Activated naive CD8-positive, alpha-beta T cell (primary cell): ENCODE measurements around the gene NPVF.

ENCODE experiments used
- H3K27ac Mint-ChIP-seq: one replicate; pipeline ENCODE4 v1.8.0; 2021; ENCODE audit warnings: mixed read lengths
- H3K27me3 Mint-ChIP-seq: one replicate; pipeline ENCODE4 v1.8.0; 2021; ENCODE audit warnings: mixed read lengths
- H3K36me3 Mint-ChIP-seq: one replicate; pipeline ENCODE4 v1.8.0; 2021; ENCODE audit warnings: mixed read lengths
- H3K4me1 Mint-ChIP-seq: one replicate; pipeline ENCODE4 v1.8.0; 2021; ENCODE audit warnings: low read depth, mixed read lengths
- H3K4me3 Mint-ChIP-seq: one replicate; pipeline ENCODE4 v1.8.0; 2021; ENCODE audit warnings: mild to moderate bottlenecking, mixed read lengths
- H3K9me3 Mint-ChIP-seq: one replicate; pipeline ENCODE4 v1.8.0; 2021; ENCODE audit warnings: low read depth, mixed read lengths

The NPVF gene

DNA sequence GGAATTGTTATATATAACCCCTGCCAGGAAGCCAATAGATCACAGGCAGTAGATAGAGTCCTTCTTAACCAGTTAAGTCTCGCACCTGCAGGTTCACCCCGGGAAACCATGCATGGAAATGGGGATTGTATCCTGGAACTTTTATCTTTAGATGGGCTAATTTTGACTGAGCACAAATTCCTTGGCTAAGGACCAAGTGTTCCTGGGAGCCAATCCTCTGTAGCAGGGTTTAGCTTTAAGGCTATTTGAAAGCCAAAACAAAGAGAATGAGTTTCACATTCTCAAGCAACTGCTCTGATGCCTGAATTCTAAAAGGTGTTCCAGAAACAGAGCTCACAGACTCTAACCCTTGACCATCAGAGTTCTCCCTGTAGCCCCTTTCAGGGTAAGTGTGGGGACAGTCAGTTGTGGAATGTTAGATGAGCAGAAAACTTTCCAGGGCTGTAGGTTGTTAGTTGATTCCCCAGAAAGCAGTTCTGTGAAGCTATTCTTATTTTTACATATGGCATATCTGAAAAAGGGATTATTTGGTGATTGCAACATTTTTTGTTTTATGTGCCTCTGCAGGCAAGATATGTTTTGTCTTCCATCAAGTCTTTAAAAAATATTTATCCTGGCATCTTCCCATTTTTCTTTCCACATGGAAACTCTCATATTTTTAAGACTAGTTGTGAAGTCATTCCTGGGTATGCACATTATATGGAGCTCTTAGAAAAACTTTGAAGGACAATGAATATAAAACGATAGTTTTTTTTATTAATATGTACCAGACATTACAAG, 16.2 kb upstream of the NPVF start:
- Mint-ChIP-seq H3K9me3 (no peaks in the 10 kb centered on the region), H3K4me1 (no peaks in the 10 kb centered on the region), H3K36me3 (no peaks in the 10 kb centered on the region), H3K27me3 (peaks cover 1% of the 10 kb centered on the region), H3K27ac (no peak overlapping the region), H3K4me3 (no peak overlapping the region)

DNA sequence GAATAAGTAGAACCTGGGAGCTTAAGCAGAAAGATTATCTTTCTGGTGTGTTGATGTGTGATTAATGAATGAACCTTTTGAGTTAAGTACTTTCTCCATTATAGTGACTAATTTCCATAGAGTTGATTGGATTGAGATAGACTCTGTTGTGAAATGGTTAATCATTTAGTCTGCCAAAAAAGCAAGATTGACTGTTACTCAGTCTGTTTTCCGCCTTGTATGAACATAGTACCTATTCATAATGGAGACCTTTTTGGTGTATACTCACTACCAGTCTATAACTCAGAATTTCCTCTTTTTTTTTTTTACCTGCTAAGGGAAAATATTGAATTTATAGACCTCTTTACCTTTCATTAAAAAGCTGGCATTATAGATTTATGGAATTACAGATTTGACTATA, 14.4 kb upstream of the NPVF start:
- no peaks in the 10 kb centered on the region for H3K36me3 Mint-ChIP-seq
- peaks cover 3% of the 10 kb centered on the region for H3K27me3 Mint-ChIP-seq

DNA sequence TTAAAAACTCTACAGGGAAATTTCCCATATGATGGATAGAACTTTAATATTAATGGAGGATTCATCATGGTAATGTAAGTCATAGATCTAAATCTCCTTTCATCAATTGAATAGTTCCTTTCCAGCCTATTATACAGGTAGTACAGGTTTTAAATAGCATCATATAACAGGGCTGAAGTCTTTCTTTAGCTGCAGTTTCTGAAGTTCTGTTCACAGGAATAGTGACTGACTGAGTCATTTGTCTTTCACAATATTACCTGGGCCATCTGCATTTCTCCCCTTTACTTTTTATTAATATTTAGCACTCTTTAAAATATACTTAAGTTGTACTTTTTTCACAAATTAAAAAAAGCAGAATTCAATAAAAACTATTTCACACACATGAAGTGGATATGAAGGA, 12.6 kb upstream of the NPVF start:
- Mint-ChIP-seq H3K27me3 (peaks cover 3% of the 10 kb centered on the region), H3K9me3 (no peaks in the 10 kb centered on the region), H3K4me1 (no peaks in the 10 kb centered on the region), H3K36me3 (no peaks in the 10 kb centered on the region), H3K27ac (no peak overlapping the region), H3K4me3 (no peak overlapping the region)

More for the DNA sequence above, 14.4 kb upstream of the NPVF start:
- Mint-ChIP-seq H3K27ac (no peak overlapping the region), H3K4me3 (no peak overlapping the region), H3K4me1 (no peaks in the 10 kb centered on the region), H3K9me3 (no peaks in the 10 kb centered on the region)

DNA sequence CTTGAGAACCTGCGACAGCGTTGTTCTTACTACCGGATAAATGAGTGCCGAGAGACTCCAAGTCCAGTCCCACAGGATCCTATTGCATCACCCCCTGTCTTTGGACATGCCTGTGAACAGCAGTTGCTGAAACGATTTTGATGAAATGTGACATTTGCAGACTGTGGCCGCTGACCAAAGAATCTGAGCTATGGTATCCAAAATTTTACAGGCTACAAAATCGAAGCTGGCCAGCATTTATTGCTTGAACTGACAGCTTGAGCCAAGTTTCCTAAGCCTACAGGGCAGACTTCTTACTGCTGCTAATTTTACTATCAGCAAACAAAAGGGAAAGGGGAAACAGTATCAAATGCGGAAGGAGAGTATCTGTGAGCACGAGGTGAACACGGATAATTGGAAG, 12.1 kb upstream of the NPVF start:
- no peak overlapping the region for H3K27ac Mint-ChIP-seq
- no peak overlapping the region for H3K4me3 Mint-ChIP-seq
- H3K27me3 Mint-ChIP-seq, result peaks cover 3% of the 10 kb centered on the region
- H3K36me3 Mint-ChIP-seq, result no peaks in the 10 kb centered on the region
- H3K4me1 Mint-ChIP-seq, result no peaks in the 10 kb centered on the region
- no peaks in the 10 kb centered on the region for H3K9me3 Mint-ChIP-seq

DNA sequence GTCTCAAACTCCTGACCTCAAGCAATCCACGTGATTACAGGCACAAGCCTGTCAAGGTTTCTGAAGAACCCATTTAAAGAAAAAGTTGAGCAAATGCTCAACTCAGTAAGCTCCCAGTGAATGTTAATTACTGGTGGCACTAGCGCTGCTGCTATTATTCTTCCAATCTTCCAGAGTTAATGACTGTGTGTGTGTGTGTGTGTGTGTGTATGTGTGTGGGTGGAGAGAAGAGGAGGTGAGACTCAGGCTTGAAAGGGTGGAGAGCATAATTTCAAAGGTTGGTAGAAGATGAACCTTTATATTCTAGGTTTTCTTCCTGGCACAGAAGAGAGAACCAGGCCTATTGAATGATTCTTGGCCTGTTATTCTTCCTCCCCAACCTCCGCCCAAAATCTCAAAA, 11.6 kb upstream of the NPVF start:
- Mint-ChIP-seq H3K4me3 (no peak overlapping the region), H3K9me3 (no peaks in the 10 kb centered on the region), H3K27ac (no peak overlapping the region), H3K36me3 (no peaks in the 10 kb centered on the region), H3K27me3 (peaks cover 3% of the 10 kb centered on the region), H3K4me1 (no peaks in the 10 kb centered on the region)

DNA sequence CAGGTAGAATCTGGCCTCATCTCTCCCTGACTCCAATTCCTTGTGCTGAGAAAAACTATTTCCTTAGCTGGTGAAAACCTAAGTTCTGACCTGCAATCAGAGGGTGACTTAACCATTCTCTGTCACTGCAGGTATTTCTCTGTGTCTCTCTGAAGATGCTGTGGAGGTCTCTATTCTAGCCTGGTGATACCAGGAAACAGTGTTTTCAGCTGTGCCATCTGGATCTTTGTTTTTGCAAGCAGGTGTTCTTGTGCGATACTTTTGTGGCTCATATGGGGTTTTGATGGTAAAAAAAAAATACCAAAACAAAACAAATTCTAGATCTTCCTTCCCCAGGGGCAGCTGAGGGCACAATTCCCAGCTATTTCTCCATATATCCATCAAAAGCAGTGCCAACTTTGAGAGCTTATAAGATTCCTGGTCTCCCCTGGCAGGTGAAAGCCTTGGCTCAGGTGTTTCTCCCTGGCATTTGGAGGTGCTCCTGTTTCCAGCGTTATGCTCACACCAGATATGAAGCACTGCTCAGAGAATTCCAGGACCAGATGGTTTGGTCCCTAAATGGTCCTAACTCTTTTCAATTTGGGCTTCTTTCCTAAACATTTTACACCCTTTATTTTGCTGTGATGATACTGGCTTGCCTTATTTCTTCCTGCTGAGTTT, 9.9 kb upstream of the NPVF start:
- H3K36me3 Mint-ChIP-seq, result no peaks in the 10 kb centered on the region
- H3K4me1 Mint-ChIP-seq, result no peaks in the 10 kb centered on the region
- no peak overlapping the region for H3K4me3 Mint-ChIP-seq
- H3K27me3 Mint-ChIP-seq, result peaks cover 3% of the 10 kb centered on the region
- no peak overlapping the region for H3K27ac Mint-ChIP-seq
- no peaks in the 10 kb centered on the region for H3K9me3 Mint-ChIP-seq

DNA sequence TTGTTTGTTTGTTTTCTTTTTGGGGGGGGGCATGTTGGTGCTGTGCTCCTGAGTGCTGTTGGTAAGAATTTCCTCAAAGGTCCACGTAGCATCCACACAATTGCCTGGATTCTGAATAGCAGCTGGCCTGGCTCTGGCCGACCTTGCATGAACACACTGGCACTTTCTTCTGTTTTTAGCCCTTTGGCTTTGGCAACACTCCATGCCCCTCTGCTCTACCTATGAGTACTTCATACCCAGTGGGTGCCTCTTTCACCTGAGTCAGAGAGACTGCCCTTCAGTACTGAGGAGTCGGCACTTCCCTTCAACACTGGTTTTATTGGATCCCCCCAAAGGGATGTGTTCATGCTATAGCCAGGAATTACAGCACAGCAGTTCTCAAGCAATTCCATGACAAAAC, 7.2 kb upstream of the NPVF start:
- H3K36me3 Mint-ChIP-seq, result no peaks in the 10 kb centered on the region
- H3K9me3 Mint-ChIP-seq, result no peaks in the 10 kb centered on the region
- peaks cover 9% of the 10 kb centered on the region for H3K27me3 Mint-ChIP-seq
- H3K27ac Mint-ChIP-seq, result no peak overlapping the region
- no peaks in the 10 kb centered on the region for H3K4me1 Mint-ChIP-seq
- H3K4me3 Mint-ChIP-seq, result no peak overlapping the region

DNA sequence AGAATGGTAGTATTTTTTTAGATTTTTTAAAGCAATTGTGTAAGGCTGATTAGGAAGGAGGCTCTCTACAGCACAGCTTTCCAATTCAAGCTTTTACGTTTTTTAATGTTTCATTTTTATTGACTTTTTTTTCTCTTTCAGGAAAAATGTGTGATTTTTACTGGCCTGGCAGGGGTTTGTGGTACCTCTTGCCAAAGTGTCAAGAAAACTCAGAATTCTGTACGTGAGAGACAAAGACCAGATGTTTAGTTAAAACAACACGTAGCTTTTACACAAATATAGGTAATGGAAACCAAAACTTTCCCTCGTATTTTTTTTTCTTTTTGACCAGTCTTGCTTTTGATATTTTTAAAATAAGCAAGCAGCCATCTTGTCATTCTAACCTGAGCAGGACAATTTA, 6.0 kb upstream of the NPVF start:
- peaks cover 8% of the 10 kb centered on the region for H3K27me3 Mint-ChIP-seq
- H3K36me3 Mint-ChIP-seq, result no peaks in the 10 kb centered on the region

DNA sequence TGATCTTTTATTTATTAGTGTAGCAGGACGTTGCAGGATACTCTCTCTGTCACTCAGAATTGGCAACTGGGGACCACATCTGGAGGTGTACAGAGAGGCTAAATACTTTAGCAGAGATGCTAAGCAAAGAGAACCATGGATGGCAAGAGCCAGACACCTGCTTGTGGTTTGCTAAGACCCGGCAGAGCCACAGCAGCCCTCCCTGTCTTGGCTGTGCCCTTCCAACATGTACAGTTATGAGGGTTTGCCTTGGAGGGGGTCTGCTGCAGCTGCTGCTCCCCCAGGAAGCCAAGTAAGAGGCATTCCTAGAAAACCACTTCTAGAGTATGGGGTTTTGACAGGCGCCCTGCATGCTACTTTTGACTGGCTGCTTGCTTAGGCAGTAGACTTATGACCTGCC, 5.1 kb downstream of the NPVF start:
- Mint-ChIP-seq H3K27ac (no peak overlapping the region), H3K9me3 (no peaks in the 10 kb centered on the region), H3K27me3 (peaks cover 5% of the 10 kb centered on the region), H3K36me3 (no peaks in the 10 kb centered on the region), H3K4me1 (no peaks in the 10 kb centered on the region), H3K4me3 (no peak overlapping the region)

More for the DNA sequence above, 6.0 kb upstream of the NPVF start:
- H3K4me1 Mint-ChIP-seq, result no peaks in the 10 kb centered on the region
- H3K9me3 Mint-ChIP-seq, result no peaks in the 10 kb centered on the region
- no peak overlapping the region for H3K4me3 Mint-ChIP-seq
- no peak overlapping the region for H3K27ac Mint-ChIP-seq

DNA sequence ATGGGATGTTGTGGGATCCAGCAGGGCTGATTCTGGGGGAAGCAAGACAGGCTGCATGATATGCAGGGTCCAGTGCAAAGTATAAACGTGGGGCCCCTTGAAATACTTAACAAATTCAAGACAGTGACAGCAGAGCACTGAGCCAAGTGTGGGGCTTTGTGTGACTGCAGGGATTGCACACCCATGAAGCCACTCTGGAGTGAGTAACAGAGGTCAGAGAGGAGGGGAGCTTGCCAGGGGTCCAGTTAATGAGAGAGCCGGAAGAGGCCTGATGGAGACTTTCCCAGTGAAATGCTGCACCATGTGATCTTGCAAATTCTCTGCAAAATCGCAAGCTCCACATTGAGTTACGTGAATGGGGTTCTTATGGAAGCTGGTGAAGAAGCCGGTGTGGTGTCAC, 5.6 kb downstream of the NPVF start:
- no peak overlapping the region for H3K27ac Mint-ChIP-seq
- no peaks in the 10 kb centered on the region for H3K9me3 Mint-ChIP-seq
- no peaks in the 10 kb centered on the region for H3K36me3 Mint-ChIP-seq
- H3K4me1 Mint-ChIP-seq, result no peaks in the 10 kb centered on the region
- peaks cover 6% of the 10 kb centered on the region for H3K27me3 Mint-ChIP-seq
- H3K4me3 Mint-ChIP-seq, result no peak overlapping the region

DNA sequence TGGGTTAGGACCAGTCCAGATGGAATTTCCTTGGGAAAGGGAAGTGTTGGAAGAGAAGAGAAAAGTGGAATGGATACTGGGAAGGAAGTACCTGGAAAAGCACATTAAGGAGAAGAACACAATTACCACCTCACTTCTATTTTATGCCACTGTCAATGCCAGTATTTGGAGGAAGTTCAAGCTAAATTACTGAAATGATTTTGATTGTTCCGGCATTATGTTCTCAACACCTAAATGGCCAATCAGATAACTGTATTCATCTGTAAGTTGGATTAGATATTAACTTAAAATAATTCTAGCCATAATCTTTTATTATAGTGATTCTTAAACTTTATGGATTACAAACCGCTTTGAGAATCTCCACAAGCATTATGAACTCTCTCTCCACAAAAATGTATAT, 7.3 kb downstream of the NPVF start:
- H3K27ac Mint-ChIP-seq, result no peak overlapping the region
- H3K4me1 Mint-ChIP-seq, result no peaks in the 10 kb centered on the region
- no peaks in the 10 kb centered on the region for H3K9me3 Mint-ChIP-seq
- peaks cover 7% of the 10 kb centered on the region for H3K27me3 Mint-ChIP-seq
- no peaks in the 10 kb centered on the region for H3K36me3 Mint-ChIP-seq
- H3K4me3 Mint-ChIP-seq, result no peak overlapping the region

DNA sequence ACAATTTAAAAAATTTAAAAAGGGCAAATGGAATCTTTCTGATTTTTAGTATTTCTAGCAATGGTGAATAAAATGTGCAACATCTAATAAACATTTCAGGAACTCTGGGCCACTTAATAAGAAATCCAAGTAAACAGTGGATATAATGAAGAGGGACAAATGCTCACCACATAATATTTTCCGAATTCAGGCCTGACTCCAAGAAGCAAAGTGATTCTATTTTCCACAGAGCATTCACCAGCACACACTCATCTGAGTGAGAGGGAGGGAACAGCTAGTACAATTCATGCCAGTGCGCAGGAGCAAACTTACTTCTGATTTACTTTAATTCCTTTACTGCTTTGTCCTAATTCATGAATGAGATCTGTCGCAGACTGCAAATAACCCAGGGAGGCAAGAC, 10.1 kb downstream of the NPVF start:
- H3K27ac Mint-ChIP-seq, result no peak overlapping the region
- no peaks in the 10 kb centered on the region for H3K9me3 Mint-ChIP-seq
- no peaks in the 10 kb centered on the region for H3K36me3 Mint-ChIP-seq
- H3K4me3 Mint-ChIP-seq, result no peak overlapping the region
- H3K27me3 Mint-ChIP-seq, result peaks cover 4% of the 10 kb centered on the region
- no peaks in the 10 kb centered on the region for H3K4me1 Mint-ChIP-seq

DNA sequence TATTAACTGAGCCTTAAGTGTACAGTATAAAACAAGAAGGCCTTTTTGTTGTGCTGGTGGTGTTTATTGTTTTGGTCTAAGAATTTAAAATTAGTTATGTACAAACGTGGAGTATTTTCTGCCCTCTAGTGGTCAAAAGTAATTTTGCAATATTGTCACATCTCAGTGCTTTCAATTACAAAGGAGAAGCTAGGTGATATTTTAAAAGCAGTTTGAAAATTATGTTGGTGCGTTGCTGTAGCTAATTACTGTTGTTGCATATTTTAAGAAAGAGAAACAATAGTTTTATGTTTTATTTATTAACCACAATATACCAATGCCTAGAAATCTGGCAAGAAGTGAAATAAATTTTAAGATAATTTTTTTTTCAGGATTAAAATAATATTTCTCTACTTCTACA, 11.4 kb downstream of the NPVF start:
- Mint-ChIP-seq H3K27ac (no peak overlapping the region), H3K36me3 (no peaks in the 10 kb centered on the region), H3K4me1 (no peaks in the 10 kb centered on the region), H3K9me3 (no peaks in the 10 kb centered on the region), H3K4me3 (no peak overlapping the region), H3K27me3 (peaks cover 4% of the 10 kb centered on the region)

DNA sequence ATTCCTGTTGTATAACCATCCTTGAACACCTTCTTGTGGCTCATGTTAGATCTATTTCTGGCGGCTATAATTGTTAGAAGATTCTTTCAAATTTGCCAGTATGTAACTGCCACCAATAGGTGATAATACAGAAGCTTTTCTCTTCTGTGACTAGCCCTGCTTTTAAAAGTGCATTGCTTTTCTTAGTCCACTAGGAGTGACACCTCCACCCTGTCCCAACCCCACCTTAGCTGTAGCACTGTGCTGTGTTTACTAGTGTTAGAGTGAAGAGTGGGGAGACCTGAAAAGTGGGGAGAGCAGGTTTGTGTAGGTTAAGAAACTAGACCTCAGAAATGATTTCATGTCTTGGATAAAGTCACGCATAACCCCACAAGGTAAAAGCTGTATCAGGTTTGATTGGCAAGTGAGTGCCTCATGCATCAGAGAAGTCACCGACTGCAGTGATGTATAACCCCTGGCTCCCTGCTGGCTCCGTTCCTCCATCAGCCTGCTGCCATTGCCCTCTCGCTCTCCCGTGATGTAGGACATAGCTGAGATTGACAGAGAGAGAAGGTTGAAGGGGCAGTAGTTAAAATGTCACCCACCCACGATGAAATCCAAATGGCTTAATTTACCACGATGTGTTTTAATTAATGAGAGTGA, 12.5 kb downstream of the NPVF start:
- Mint-ChIP-seq H3K4me1 (no peaks in the 10 kb centered on the region), H3K27ac (no peak overlapping the region), H3K9me3 (no peaks in the 10 kb centered on the region), H3K4me3 (no peak overlapping the region), H3K36me3 (no peaks in the 10 kb centered on the region), H3K27me3 (peaks cover 5% of the 10 kb centered on the region)

DNA sequence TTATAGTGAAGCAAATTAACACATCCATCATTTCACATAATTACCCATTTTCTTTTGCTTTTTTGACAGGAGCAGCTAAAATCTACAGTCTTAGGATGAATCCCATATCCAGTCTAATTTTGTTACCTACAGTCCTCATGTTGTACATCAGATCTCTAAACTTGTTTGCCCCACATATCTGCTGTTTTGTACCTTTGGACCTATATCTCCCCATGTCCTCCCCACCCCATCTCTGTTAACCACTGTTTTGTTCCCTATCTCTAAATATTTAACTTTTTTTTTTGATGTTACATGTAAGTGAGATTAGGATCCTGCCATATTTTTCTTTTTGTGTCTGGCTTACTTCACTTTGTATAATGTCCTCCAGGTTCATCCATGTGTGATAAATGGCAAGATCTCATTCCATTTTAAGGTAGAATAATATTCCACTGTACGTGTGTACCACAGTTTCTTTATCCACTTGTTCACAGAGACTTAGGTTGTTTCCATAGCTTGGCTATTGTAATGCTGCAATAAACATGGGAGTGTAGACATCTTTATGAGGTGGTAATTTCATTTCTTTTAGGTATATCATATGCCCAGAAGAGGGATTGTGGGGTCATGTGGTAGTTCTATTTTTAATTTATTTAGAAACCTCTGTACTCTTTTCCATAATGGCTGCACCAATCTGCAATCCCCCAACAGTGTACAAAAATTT, 19.6 kb downstream of the NPVF start:
- Mint-ChIP-seq H3K4me1 (no peaks in the 10 kb centered on the region), H3K27me3 (peaks cover 25% of the 10 kb centered on the region), H3K9me3 (no peaks in the 10 kb centered on the region), H3K4me3 (no peak overlapping the region), H3K36me3 (no peaks in the 10 kb centered on the region), H3K27ac (no peak overlapping the region)
